AG08396 (cell line): ENCODE data around the gene LDB3.
"Not testable (repeated sequence)": the region's sequence is repeated elsewhere in the genome, so short reads cannot be mapped to it uniquely, and the experiment has no call there.

ENCODE experiments used
- DNase-seq: peaks from one replicate; pipeline ENCODE4 v3.0.0; 2012; ENCODE audit warnings: low spot score, mixed read lengths

Gene LDB3

GRCh38 chr10:86668297-86669165, at the start of gene LDB3:
LDB3 (plus strand) TSS chr10:86668511; CDS start chr10:86668692, 181 bp downstream.
- DNase-seq = peak; percentile 58

DNA sequence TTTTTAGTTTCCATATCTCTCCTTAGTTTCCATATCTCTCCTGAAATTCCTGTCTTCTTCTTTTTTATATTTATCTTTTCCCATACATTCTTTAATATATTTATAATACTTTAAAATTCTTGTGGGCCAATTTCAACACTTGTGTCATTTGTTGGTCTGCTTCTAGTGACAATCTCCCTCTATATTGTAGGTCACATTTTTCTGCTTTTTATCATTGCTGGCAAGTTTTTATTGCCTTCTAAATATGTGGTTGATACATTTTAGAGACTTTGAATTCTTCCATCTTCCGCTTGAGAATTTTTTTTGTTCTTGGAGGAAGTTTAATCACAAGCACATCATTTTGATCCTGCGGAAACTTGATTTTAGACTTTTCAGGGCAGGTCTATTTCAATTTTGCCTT, 40.0 kb upstream of the LDB3 start:
- no peak for DNase-seq

DNA sequence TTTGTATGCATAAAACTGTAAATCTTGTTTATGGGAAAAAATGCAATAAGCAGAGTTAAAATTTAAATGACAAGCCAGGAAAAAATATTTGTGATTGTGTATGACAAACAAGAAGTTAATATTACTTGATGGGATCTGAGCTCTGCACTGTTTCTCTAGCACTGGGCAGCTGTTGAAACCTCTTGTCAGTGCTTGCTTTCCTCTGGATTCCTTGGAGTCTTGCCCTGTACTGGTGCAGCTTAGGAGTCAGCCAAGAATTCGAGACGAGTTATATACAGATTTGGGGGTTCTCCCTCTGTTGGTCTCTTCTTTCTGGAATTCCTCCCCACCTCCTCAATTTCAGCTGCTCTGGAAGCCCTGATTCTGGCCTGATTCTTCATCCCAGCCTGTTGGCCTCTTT, 38.2 kb upstream of the LDB3 start:
- DNase-seq = no peak

DNA sequence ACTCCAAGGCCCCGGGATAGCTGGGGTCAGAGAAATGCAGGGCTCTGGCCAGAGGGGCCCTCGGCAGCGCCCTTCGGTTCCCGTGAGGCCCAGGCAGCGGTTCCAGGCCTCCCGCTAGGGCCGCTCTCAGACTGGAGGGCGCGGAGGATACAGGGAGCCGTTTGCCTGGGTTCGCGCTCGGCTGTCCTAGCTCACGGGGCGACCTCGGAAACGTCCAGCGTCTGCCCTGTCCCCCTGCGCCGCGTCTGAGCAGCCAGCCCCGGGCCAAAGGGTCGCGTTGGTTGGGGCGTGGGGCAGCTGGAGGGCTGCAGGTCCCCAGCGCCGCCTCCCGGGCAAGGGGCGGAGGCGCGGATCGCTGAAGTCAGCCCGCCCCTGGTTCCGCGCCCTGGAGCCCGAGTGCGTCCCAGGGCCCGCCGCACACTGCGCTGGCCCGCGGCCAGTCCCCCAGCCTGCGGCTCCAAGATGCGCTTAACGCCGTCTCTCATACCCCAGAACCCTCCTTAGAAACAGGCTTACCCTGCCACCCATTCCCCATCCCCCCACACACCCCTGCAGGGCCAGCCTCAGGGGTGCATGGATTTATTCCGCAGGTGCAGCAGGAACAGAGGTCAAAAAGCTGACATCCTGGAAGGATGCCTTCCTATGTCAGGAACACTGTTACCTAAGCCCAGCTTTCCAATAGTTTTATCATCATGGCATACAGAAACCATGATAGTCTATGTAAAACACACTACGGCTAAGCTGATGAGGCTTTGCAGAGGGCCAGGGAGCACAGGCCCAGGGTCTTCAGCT, 36.1 kb upstream of the LDB3 start:
- peak; percentile 71 for DNase-seq

GRCh38 chr10:86632951-86633350, 35.4 kb upstream of the LDB3 start:
- no peak for DNase-seq

DNA sequence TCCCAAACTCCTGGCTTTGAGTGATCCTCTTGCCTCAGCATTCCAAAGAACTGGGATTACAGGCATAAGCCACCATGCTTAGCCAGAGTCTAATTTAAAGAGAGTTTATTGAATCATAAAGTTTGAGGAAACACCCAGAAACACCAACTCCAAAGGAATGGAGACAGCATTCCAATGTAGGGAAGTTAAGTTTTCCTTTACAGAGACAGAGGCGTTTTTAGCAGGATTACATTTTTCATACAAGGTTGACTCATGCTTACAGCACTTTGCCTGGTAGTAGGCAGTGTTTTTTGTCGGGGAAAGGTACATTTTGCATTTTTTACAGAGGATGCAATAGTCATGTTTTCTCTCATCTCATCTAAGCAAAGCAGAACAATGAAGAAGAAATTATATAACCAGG, 32.9 kb upstream of the LDB3 start:
- DNase-seq = peak; percentile 81

- DNase-seq = no peak
Observed at GRCh38 chr10:86636311-86636710, 32.0 kb upstream of the LDB3 start.

DNA sequence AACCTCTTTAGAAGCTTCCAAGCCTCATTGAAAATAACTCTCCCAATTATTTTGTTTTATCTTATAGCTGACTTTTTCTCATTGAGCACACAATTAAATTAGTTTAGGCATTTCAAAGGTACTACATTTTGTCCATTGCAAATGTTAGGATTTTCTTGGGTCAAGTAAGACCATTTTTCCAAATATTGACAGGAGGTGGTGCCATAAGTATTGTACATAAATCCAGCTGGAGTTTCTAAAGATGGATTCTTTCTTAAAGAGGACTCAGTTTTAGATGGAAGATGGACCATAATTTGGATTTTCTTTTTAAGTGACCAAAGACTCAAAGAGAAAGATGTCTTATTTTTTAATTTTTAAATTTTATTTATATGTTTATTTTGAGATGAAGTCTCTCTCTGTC, 26.3 kb upstream of the LDB3 start:
- DNase-seq = no peak

DNA sequence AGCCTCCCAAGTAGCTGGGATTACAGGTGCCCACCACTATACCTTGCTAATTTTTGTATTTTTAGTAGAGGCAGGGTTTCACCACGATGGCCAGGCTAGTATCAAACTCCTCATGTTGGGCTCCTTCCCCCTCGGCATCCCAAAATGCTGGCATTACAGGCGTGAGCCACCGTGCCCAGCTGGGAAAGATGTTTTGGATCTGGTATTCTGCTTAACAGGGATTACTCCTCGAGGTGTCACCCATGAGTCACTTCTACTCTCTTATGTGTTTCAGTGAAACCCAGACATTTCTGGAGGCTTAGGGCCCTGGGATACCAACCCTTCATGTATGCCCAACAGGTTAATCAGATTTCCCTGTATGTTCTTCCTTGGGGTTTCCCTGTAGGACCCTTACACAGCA, 25.8 kb upstream of the LDB3 start:
- no peak for DNase-seq

GRCh38 chr10:86644152-86644793, 24.0 kb upstream of the LDB3 start:
- DNase-seq = no peak

DNA sequence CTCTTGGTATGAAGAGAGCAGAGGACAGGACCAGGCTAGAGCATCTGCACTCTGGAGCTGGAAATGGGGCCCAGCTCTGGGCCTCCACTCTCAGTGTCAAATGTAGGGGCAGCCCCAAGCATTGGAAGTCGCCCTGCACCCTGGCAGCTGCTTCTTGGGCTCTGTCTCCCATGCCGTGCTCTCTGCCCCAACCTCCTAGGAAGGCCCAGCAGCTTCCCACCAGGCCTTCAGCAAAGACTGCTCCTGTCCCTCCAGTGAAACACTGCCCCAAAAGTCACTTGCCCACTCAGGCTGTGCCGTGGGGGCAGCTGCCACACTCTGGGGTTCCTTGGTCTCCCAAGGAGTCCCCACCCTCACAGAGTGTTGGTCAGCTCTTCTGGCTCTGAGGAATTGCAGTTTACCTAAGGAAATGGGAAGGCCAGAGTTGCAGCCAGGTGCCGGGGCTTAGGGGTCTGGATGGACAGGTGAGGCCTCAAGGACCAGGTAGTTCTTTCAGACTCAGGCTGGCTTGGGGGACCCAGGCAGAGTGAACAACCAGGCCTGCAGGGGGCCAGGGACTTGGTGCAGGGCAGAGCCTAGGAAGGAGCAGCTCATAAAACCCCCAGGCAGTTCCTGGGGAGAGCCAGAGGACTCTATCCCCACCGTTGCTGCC, 23.4 kb upstream of the LDB3 start:
- no peak for DNase-seq

- DNase-seq = not testable (repeated sequence)
Observed at GRCh38 chr10:86645621-86646165, 22.6 kb upstream of the LDB3 start.

DNA sequence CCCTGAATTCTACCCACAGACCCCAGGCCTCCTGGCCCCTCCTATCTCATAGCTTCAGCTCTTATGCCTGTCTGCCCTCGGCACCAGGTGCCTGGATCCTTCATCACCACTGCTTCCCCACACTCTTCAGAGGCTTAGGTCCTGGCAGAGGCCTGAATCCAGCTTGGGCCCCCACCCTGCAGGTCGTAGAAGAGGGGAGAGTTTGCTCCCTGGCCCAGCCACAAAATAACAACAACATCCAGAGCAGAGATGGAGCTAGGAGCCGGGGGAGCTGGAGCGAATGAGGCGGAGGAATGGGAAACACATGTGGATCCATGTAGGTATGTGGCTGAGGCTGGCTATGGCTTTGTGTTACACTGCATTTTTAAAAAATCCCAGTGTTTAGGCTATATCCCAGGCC, 21.8 kb upstream of the LDB3 start:
- no peak for DNase-seq

DNA sequence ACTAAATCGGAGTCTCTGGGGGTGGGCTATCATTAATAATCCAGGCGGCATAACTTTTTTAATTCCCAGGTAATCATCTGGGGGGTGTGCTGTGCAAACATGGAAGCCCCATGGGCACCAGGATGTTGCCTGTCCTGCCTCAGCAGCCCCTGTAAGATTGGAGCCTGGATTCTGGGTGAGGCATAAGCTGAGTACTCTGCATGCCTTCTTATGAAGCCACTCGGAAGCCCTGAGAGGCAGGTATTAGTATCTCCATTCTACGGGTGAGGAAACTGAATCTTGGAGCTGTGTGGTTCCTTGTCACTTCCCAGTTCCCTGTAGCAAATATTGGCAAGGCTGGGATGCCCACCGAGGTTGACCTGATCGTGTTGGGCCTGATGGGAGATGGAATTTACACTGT, 21.4 kb upstream of the LDB3 start:
- no peak for DNase-seq

- DNase-seq = no peak
Observed at GRCh38 chr10:86647773-86648703, 20.3 kb upstream of the LDB3 start.

DNA sequence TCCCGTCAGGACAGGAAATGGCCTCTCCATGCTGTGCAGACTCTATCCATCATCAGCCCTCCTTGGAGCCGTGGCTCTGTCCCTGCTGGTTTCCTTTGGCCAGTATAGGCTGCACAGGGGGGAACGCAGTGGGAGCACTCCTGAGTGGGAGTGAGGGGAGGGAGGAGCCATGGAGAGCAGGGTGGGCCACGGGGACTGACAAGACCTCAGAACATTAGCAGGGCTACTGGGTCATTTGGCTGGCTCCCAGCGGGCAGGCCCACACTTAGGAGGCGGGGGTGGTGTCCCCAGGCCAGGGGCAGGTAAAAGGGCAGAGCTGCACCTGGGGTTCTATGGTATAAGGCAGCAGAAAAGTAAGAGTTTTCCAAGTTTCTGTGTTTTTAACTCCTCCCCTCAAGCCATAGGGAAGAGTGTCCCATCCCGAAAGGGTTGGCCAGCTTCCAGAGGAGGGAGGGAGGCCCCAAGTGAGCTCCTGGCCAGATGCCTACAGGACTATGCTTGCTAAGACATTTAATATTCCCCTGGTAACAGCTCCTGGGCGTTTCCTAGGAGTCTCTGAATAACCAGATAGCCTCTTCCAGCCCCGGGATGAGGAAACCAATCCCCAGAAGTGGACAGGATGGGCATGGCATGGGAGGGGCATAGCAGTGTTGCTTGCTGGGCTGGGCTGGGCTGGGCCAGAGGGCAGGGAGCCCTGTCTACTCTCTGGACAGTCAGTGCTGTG, 19.4 kb upstream of the LDB3 start:
- peak; percentile 79 for DNase-seq

- DNase-seq = no peak
Observed at GRCh38 chr10:86649471-86650150, 18.7 kb upstream of the LDB3 start.

DNA sequence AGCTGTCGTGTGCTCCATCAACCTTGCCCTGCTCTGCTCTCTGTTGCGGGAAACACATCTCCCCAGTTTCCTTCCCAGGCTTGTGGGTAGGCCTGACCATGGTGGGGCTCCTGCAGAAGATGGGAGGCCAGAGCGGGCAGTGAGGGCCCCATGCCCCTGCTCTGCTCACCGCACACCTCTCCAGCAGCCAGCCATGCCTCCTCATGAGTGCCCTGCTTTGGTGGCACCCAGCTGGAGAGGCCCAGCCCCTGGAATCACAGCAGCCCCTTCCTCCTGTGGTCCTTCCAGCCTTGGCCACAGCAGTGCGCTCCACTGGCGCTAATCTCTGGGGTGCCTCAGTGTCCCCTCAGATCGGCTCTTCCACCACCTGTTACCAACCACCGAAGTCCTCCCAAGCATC, 18.2 kb upstream of the LDB3 start:
- DNase-seq = peak; percentile 4

DNA sequence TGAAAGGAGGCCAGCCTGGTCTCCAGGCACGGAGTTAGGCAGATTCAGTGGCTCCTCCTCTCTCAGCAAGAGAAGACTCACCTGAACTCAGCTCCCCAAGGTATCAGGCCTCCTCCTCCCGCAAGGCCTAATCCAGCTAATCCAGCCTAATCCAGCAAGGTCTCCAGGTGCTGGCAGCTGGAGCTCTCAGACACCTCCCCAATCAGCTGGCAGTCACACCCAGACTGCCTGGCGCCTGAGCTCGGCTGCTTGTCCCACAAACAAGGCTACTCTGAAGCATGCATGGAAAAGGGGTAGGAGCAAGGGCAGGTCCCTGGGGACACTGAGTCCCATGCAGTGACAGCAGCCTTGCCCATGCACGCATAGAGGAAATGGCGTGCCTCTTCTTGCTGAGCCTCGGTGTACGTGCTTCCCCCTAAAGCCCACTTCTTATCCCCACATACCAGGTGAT, 17.3 kb upstream of the LDB3 start:
- no peak for DNase-seq
